Upper lobe of right lung (tissue), 1 donor: ENCODE results near the gene NAGS. TPM values are rescaled to one million over a fixed set of nuclear protein-coding genes. Genes with fewer than 3 reads are reported as not detected.

Experiments
- ATAC-seq: fragments of 200-7000 bp; cut with Tn5 transposase; one replicate; pipeline ENCODE4 v1.9.1; 2020; ENCODE audit warnings: mild to moderate bottlenecking, moderate library complexity
- DNase-seq: peaks from one replicate; pipeline ENCODE4 v3.0.0-alpha.2; 2020
- H3K27ac ChIP-seq: fragments of 200-600 bp; one replicate; pipeline ENCODE4 v1.8.0; 2022
- H3K27me3 ChIP-seq: fragments of 200-600 bp; one replicate; pipeline ENCODE4 v1.8.0; 2022; ENCODE audit warnings: mild to moderate bottlenecking
- H3K36me3 ChIP-seq: fragments of 200-600 bp; one replicate; pipeline ENCODE4 v1.8.0; 2022
- H3K4me1 ChIP-seq: fragments of 200-600 bp; one replicate; pipeline ENCODE4 v1.8.0; 2022
- H3K4me3 ChIP-seq: fragments of 200-600 bp; one replicate; pipeline ENCODE4 v1.8.0; 2022; ENCODE audit warnings: mild to moderate bottlenecking
- H3K9me3 ChIP-seq: fragments of 200-600 bp; one replicate; pipeline ENCODE4 v1.8.0; 2022
- CTCF ChIP-seq: fragments of 200-600 bp; IDR thresholded peaks from one replicate; pipeline ENCODE4 v1.8.0; 2022; ENCODE audit warnings: antibody characterized with exemption
- intact Hi-C: fragments of 100-400 bp; cut with DNase I; formaldehyde crosslinking; loops from one replicate; pipeline ENCODE4 v1.11.0; 2022
- total RNA-seq: library from RNA; stranded (reverse); fragmentation: NEBNext Ultra II Directional; extraction: Animal tissue kit (Norgen Biotek cat#: 25700); gene quantifications from one replicate; pipeline ENCODE4 v1.2.1, GENCODE V29; 2021
- donor health status: DM: no; HTN: yes; CAD: no; lungs with severe emphysema.

Gene NAGS
- total RNA-seq, 1 donor from 2014 or later: 7.1 TPM

GRCh38 chr17:44000871-44001460 lies 3.5 kb upstream of the NAGS start:
- H3K27ac ChIP-seq: no peak overlapping the region
- H3K4me1 ChIP-seq: peaks cover 11% of the 10 kb centered on the region
- peaks cover 28% of the 10 kb centered on the region for H3K27me3 ChIP-seq
- intact Hi-C loops: no loop called here
- H3K9me3 ChIP-seq: no peaks in the 10 kb centered on the region
- DNase-seq: no peak
- H3K36me3 ChIP-seq: no peaks in the 10 kb centered on the region
- H3K4me3 ChIP-seq: no peak overlapping the region
- no peak for TF ChIP-seq CTCF
- ATAC-seq: no peak

GRCh38 chr17:44001461-44001920 lies 2.9 kb upstream of the NAGS start:
- H3K27me3 ChIP-seq: peaks cover 24% of the 10 kb centered on the region
- H3K27ac ChIP-seq: no peak overlapping the region
- intact Hi-C loops: no loop called here

GRCh38 chr17:44002141-44002848 lies 2.1 kb upstream of the NAGS start:
- DNase-seq (no peak), ATAC-seq (no peak)
- H3K36me3 ChIP-seq: no peaks in the 10 kb centered on the region
- peaks cover 19% of the 10 kb centered on the region for H3K27me3 ChIP-seq
- H3K9me3 ChIP-seq: no peaks in the 10 kb centered on the region
- no peak for TF ChIP-seq CTCF
- H3K4me3 ChIP-seq: no peak overlapping the region
- no peak overlapping the region for H3K27ac ChIP-seq
- peaks cover 21% of the 10 kb centered on the region for H3K4me1 ChIP-seq
- intact Hi-C loops: no loop called here

More at GRCh38 chr17:44001461-44001920, 2.9 kb upstream of the NAGS start:
- Histone ChIP-seq H3K4me3 (no peak overlapping the region), H3K9me3 (no peaks in the 10 kb centered on the region), H3K36me3 (no peaks in the 10 kb centered on the region), H3K4me1 (peaks cover 17% of the 10 kb centered on the region)
- no peak for TF ChIP-seq CTCF
- ATAC-seq (no peak), DNase-seq (no peak)

GRCh38 chr17:44004761-44005526 lies 522 bp downstream of the NAGS start:
- Histone ChIP-seq H3K4me3 (peak overlapping the region; percentile 64), H3K27ac (peak overlapping the region; percentile 58), H3K27me3 (peaks cover 19% of the 10 kb centered on the region), H3K9me3 (no peaks in the 10 kb centered on the region), H3K36me3 (peaks cover 15% of the 10 kb centered on the region), H3K4me1 (peaks cover 31% of the 10 kb centered on the region)
- ATAC-seq (peak; percentile 1), DNase-seq (peak; percentile 78)
- intact Hi-C loops: no loop called here
- no peak for TF ChIP-seq CTCF

- peaks cover 19% of the 10 kb centered on the region for H3K27me3 ChIP-seq
- TF ChIP-seq CTCF: peak; percentile 31
- ATAC-seq (peak; percentile 61), DNase-seq (peak; percentile 85)
- intact Hi-C loops: no loop called here
- H3K4me3 ChIP-seq: peak overlapping the region; percentile 64
- peaks cover 15% of the 10 kb centered on the region for H3K36me3 ChIP-seq
- peak overlapping the region; percentile 66 for H3K27ac ChIP-seq
- H3K9me3 ChIP-seq: no peaks in the 10 kb centered on the region
- H3K4me1 ChIP-seq: peaks cover 31% of the 10 kb centered on the region
Observed at GRCh38 chr17:44005527-44006271, 1.3 kb downstream of the NAGS start.
